HG02973 (cell line): ENCODE results near the gene CCDC117.
A peak's percentile ranks its signal among the peaks of the same experiment; 100 is the strongest.

Experiments used
- ATAC-seq: cut with Tn5 transposase; IDR thresholded peaks from one replicate; pipeline ENCODE4 v1.9.1; 2021; ENCODE audit warnings: moderate library complexity; ENCODE audit not compliant: unreplicated experiment

The CCDC117 gene

GRCh38 chr22:28768701-28769393 lies 3.6 kb upstream of the CCDC117 start:
- no peak for ATAC-seq

DNA sequence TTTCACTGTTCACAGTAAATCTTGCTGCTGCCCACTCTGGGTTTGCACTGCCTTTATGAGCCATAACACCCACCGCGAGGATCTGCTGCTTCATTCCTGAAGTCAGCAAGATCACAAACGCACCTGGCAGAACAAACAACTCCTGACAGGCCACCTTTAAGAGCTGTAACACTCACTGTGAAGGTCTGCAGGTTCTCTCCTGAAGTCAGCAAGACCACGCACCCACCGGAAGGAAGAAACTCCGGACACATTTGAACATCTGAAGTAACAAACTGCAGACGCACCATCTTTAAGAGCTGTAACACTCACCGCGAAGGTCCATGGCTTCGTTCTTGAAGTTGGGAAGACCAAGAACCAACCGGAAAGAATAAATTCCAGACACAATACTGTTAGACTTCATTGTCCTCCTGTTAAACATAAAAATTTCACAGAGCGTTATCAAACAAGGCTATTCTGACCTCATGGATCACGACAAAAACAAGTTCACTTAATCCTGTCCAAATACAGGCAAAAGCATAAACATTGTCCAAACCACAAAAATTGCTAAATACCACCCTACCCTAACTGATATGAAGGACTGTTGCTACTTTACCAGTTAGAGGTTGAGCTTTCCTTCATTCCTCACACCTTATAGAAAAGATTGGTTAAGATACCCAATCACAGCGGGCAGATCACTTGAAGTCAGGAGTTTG lies 3.0 kb upstream of the CCDC117 start:
- no peak for ATAC-seq

GRCh38 chr22:28771195-28771791 lies 1.2 kb upstream of the CCDC117 start:
- ATAC-seq = no peak

DNA sequence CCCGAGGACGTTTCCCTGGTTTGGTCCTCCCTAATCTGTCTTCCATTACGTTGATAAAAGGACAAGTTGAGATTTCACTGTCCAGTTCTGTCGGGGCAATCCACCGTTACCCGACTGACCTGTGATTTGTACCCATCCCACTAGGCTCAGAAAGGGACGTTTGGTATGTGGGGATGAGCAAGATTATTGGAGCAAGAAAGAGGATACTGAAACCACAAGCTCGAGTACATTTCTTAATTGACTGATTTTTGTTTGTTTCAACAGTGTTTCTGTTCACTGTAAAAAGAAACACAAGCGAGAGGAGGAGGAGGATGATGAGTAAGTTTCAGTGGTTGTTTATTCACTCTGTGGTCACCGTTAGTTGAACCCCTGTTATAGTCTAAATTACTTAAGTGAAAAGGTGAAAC lies 969 bp downstream of the CCDC117 start:
- ATAC-seq = peak; percentile 11

DNA sequence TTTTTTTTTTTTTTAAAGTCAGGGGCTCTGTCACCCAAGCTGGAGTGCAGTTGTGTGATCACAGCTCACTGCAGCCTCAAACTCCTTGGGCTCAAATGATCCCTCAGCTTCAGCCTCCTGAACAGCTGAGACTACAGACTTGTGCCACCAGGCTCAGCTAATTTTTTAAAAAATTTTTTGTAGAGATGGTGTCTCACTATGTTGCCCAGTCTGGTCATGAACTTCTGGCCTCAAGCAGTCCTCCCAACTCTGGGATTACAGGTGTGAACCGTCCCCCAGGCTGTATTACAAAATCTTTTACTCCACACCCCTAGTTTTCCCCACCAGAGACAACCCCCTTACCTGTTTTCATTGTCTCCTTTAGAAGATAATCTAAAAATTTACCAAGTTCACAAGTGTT lies 1.9 kb downstream of the CCDC117 start:
- ATAC-seq = no peak

DNA sequence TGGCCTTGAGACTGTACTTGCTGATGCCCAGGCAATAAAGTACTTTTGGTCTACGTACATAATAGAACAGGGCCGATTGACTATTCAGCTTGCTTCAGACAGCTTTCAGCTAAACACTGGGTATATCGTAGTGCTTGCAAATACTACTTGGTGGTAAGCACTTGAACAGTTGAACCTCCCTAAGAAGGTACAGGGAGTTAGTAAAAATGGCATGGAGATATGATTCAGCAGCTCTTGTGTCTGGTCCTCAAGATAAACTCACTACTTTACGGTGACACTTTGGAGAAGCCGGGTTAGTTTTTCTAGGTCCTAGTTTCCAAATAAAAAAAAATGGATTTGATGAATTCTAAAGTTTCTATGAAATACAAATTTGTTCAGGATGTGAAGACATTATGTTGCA lies 7.3 kb downstream of the CCDC117 start:
- ATAC-seq = no peak

DNA sequence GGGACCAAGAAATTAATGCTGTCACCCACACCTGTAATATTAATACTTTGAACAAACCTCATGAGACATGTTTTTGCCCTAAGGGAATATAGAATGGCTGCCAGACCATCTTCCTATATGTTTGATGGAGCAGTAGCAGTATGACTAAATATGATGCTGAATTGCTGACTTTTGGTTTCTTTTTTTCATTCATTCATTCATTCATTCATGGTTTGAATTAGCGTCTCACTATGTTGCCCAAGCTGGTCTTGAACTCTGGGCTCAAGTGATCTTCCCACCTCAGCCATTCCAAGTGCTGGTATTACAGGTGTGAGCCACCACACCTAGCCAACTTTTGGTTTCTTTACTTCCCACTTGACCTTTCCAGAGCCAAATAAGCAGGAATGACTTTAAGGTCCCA lies 7.8 kb downstream of the CCDC117 start:
- ATAC-seq = no peak

GRCh38 chr22:28783786-28784671 lies 11.5 kb downstream of the CCDC117 start:
- ATAC-seq = no peak

DNA sequence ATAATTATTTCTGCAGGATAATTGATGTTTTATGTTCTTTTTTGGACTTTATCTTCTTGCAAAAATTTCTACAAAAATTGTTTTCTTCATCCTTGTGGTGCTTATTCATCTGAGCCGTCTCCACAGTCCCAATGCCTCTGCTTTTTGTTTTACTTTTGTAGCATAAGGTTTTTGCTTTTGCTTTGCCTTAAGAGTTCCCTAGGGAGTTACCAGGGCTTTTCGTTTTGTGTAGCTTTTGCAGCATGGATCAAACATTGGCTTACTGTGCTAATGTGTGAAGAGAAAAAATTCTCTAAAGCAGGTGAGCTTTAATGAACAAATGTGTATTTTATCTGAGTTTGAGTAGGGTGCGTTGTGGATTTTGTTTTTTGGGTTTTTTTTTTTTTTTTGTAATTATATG lies 16.1 kb downstream of the CCDC117 start:
- ATAC-seq = no peak

GRCh38 chr22:28791124-28791523 lies 18.6 kb downstream of the CCDC117 start:
- no peak for ATAC-seq

DNA sequence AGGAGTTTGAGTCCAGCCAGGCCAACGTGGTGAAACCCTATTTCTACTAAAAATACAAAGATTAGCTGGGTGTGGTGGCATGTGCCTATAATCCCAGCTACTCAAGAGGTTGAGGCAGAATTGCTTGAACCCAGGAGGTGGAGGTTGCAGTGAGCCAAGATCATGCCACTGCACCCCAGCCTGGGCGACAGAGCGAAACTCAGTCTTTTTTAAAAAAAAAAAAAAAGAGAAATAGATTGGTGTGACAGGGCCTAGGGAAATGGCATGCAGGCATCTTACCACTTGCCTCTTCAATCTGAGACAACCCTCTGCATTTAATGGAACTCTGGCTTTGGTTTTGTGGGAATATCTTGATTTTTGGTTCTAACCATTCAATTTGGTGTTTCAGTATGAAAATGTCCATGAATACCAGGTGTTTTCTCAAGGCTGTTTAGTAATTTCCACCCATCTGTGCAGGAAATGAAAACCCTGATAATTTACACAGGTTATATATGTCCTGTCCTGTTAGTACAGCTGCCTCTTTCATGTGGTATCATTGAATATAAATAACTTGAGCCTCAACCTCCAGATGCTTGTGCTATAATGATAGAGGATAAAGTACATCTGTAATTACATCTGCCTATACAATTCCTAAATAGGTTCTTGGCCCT lies 19.5 kb downstream of the CCDC117 start:
- ATAC-seq = no peak

DNA sequence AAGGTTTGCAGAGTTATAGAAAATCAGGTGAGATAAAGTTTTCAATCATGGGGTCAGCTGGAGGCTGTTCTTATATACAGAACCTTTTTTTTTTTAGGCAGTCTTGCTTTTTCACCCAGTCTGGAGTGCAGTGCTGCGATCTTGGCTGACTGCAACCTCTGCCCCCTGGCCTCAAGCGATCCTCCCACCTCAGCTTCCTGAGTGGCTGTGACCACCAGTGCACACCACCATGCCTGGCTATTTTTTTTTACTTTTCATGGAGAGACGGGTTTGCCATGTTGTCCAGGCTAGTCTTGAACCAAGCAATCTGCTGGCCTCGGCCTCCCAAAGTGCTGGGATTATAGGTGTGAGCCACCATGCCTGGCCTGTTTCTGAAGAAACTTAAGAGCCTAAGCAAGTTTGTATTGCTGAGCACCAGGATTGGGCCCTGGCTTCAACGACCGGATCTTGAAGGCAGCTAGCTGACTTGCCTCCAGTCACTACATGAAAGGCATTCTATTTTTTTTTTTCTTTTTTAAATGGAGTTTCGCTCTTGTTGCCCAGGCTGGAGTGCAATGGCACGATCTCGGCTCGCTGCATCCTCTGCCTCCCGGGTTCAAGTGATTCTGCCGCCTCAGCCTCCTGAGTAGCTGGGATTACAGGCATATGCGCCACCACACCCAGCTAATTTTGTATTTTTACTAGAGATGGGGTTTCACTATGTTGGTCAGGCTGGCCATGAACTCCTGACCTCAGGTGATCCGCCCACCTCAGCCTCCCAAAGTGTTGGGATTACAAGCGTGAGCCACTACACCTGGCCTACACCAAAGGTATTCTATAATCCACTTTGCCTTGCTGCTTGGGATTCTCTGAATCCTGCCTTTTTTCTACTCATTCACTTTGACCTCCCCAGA lies 20.2 kb downstream of the CCDC117 start:
- ATAC-seq = no peak

DNA sequence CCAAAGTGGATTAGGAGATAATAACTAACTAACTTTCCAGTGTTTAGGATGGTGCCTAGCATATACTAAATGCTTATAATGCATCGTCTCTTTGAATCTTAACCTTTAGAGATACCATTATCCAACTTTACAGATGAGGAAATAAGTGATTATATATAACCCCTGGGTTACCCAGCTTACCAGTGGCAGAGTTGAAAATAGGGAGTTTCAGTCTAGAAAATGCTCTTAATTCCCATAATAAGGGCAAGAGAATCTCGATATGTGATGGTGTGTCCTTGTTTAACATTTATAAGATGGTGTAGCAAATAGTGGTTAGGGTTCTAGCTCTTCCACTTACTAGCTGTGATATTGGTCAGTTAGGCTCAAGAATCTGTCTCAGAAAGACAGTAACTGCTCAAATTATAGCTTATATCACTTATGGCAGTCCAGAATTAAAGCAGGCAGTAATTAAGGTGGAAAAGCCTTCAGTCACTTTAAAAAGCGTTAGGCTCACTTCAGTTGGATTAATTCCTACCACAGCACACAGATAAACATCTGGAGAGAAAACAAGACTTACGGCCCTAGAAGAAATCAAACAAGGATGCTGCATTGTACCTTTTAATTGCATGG lies 21.6 kb downstream of the CCDC117 start:
- no peak for ATAC-seq

DNA sequence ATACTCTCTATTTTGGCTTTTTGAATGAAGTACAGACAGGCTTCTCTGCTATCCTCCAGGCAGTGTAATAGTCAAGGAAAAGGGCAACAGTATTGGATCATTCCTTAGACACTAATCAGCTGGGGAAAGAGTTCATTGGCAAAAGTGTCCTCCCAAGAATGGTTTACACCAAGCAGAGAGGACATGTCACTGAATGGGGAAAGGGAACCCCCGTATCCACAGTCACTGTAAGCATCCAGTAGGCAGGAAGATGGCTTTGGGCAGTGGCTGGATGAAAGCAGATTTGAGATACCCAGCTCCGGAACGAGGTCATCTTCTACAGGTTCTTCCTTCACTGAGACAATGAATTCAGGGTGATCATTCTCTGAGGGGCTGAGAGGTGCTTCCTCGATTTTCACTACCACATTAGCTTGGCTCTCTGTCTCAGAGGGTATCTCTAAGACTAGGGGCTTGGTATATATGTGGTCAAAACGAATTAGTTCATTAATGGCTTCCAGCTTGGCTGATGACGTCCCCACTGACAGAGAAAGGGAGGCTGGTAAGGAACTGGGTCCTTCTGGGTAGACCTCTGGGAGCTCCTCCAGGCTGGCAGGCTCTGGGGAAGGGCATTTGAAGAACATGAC lies 22.7 kb downstream of the CCDC117 start:
- no peak for ATAC-seq

- ATAC-seq = no peak
Observed at GRCh38 chr22:28795932-28796856, 23.7 kb downstream of the CCDC117 start.

- no peak for ATAC-seq
Observed at GRCh38 chr22:28798810-28799605, 26.5 kb downstream of the CCDC117 start.
